GM19023 (cell line): ENCODE measurements around the gene FCSK.

ENCODE experiments used
- ATAC-seq: cut with Tn5 transposase; IDR thresholded peaks from one replicate; pipeline ENCODE4 v1.9.1; 2021; ENCODE audit warnings: mild to moderate bottlenecking, moderate library complexity; ENCODE audit not compliant: unreplicated experiment

FCSK gene

DNA sequence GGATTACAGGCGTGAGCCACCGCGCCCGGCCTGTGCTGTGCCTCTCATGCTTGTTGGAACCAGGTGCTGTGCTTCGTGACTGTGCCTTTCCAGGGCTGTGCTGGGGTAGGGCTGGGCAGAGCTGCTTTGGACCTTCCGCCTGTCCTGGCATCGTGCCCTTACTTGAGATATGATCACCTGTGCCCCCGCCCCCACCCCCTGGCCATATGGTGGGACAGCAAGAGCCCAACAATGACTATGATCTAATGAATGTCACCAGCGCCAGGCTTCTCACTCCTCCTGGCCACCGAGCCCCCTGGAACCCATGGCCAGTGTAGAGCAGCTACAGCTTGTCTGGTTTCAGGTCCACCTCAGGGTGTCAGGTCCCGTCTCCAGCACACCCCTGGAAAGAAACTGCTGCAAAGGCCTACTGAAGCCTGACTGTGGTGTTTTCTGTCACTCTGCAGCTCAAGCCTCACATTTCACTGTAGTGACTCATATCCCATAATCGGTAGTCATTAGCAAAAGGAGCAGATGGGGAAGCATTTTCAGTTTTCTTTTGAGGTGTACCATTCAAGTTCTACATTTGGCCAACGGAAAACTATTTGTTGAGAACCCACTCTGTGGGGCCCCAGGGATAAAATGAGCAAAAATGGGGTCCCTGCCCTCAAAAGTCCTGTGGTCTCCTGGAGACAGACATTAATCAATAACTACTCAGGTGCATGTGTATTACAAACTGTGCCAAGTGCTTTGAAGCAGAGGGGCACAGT is 22.1 kb downstream of the FCSK start:
- peak; percentile 90 for ATAC-seq

DNA sequence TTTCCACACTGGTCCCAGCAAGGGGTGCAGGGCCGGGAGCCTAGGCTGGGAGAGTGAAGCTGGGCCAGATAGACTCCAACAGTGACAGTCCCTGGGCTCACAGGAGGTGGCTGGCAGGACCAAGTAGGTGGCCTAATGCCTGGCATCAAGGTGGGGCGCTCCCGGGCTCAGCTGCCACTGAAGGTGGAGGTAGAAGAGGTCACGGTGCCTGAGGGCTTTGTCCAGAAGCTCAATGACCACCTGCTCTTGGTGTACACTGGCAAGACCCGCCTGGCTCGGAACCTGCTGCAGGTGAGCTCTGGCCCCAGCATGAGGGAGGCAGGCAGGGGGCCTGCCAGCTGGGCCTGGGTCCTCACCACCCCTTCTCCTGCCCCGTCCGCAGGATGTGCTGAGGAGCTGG is 23.8 kb downstream of the FCSK start:
- ATAC-seq = no peak

DNA sequence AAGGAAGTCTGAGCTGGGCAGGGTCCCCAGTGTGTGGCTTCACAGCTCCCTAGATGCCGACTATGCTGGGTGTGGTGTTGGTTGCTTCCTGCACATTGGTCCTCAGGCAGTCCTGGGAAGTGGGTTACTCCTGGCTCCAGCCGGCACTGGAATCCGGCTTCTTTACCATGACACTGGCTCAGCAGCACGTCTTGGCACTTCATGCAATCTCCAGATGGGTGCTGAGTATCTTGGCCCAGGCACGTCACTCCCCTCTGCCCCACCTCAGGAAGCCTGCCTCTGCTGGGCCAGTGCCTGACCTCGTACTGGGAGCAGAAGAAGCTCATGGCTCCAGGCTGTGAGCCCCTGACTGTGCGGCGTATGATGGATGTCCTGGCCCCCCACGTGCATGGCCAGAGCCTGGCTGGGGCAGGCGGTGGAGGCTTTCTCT is 24.5 kb downstream of the FCSK start:
- ATAC-seq = no peak

DNA sequence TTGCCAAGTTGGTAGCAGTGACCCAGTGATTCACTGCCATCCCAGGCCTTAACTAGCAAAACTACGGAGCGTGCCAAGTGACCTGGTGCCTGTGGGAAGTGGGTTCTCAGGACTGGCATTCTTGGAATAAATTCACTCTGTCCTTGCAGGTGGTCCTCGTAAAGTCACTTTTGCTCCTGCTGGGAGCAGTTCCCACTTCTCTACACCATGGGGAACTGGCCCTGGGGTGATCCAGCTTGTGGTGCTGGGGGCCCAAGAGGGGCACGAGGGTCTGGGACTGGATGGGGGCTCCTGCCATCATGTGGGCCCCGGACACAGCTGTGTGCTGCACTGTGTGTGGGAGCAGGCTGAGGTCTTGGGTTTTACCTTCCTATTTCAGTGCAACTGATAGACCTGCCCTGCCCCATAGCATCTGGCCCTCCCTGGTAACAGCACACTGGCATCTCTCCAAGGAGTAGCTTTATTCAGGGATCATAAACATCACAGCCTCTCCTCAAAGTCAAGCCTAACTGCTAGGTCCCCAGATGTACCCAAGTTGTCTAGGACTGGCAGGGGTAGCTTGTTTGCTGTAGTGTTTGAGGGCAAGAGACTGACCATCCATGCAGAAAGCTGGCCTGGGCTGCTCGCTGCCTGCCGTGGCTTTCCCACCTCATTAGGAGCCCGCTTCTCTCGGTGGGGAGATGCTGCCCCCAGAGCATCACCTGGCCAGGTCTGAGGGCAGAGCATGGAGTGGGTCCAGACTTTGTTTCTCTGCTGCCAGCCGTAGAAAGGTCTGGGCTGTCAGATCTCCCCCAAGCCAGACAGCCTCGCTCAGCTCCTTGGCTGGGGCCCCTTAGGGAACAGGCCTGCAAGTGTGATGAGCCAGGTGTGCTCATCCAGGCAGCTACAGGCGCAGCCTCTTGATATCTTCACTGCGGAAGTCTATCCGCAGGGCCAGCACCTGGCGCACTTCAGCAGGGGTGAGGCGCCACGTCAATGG is 26.0 kb downstream of the FCSK start:
- ATAC-seq = no peak

DNA sequence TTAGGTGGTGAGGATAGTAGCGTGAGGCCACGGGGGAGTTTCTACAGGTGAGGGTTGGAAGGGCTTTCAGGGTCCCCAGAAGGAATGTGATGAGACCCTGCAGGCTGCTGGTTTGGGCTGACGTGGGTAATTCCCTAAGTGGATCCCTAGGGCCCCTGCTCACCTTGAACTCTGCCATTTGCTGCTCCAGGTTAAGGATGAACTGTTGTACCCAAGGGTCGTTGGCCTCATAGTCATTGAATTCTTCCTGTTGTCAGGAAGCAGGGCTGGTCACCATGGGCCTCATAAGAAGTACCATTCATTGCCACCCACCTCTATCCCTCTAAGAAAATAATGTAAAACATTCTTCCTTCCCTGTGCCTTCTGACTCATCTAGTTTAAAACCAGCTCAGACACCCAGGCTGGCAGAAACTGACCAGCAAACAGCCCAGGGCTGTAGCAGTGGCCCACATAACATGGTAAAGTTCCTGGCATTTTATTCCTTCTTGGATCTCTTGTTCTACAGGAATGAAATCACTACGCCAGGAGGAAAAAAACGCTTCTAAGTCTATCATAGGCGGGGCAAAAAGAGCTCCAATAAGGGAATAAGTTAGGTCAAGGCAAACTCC is 27.6 kb downstream of the FCSK start:
- ATAC-seq = no peak

DNA sequence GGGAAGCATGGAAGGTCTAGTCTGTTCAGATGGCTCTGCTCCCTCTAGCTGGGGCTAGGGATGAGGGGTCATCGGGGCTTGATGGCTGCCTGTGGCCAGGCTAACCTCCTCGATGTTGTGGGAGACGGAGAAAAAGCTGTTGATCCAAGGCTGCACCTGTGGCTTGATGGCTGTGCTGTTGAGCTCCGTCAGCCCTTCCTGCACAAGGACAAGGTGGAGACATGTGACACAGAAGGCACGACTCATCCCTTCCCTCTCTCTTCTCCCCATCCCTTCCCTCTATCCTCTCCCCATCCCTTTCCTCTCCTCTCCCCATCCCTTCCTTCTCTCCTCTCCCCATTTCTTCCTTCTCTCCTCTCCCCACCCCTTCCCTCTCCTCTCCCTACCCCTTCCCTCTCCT is 28.2 kb downstream of the FCSK start:
- no peak for ATAC-seq

DNA sequence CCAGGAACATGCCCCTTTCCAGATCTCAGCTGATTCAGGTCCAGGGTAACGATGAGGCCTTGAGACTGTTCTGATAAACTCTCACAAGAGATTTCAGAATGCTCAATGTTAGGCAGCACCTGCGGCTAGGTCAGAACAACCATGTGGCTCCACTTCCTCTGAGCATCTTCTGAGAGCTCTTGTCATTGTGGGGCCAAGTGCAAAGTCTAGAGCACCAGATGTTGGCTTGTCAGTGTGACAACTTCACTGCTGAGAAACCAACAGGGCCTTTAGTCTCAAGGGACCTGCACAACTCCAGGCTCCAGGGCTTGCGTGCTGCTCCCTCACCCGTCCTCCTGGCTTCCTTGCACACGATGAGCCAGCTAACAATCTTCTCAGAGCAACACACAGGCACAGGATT is 29.0 kb downstream of the FCSK start:
- peak; percentile 55 for ATAC-seq

DNA sequence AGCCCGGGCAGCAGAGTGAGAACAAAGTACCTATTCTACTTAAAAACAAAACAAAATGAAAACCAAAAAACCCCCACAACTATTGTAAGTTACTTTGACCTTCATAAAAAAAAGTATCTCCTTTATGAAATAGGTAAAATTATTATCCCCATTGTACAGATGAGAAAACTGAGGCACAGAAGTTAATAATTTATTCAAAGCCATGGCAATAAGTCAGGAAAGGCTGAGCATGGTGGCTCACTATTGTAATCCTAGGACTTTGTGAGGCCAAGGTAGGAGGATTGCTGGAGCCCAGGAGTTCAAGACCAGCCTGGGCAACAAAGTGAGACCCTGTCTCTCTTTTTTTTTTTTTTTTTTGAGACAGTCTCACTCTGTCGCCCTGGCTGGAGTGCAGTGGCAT is 30.5 kb downstream of the FCSK start:
- ATAC-seq = no peak

DNA sequence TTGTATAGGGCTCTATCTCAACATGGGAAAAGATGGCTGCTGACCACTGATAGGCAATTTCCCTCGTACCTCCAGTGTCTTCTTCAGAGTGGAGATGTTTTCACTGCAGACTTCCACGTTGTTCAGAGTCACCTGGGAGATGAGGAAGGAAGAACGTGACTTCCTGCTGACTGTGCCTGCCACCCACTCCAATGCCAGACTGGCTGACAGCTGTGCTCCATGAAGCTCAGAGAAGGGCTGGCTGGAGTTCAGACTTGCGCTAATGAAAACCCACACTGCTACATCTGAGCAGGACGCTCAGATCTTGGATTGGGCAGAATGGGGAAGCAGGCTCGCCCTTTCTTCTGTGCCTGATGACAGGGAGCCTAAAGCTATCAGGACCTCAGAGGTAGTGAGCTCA is 35.9 kb downstream of the FCSK start:
- no peak for ATAC-seq

DNA sequence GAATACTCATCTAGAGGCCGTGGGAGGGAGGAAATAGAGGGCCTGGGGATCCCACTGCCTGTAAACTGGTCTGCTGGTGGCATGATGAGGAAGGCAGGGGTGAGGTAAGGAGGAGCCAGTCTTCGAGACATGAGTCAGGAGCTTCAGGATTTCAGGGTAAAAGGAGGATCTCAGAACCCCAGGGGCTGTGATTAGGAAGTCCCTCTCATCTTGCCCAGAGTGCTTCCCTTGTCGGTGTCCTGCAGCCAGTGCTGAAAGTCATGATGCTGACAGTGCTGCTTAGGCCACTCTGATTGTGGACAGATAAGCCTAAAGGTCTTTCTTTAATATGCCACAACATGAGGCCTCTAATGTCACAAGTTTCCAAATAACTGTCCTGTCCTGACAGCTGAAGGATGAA is 39.4 kb downstream of the FCSK start:
- ATAC-seq = no peak

DNA sequence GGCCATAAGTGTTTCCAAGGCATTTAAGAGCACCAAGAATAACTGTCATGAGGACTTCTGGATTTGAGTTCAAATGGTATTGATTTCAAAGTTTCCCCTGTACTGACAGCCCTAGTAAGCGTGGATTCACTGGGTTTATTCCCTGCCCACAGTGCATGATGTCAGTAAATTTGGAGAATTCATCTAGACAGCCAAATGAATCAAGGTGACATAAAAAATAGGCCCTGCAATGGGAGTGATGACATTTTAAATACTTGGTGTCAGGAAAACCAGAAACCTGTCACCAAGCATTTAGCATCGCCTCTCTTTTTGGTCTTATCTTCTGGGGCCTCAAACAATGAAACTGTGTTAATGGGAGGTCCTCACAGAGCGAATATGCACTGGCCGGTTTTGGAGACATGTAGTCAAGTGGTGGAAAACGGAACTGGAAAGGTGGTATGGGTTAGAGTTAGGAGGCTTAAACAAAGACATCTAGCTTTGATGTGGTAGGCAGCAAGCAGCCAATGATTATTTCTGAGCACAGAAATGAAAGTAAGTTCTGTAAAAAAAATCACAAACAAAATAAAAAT is 39.9 kb downstream of the FCSK start:
- no peak for ATAC-seq

DNA sequence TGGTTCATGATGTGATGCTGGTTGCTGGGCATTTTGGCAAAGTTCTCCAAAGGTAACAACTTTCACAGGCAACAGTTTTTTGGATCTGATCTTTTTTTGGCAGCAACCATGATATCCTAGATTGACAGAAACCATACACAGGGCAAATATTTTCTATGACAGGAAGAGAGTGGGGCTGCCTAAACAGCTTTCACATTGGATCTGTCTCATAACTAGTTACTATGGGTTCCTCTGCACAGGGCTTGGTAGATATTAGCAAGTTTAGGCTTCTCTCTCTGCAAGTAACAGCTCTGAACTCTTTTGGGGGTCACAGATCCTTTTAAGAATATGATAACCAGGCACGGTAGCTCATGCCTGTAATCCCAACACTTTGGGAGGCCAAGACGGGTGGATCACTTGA is 40.4 kb downstream of the FCSK start:
- ATAC-seq = no peak

DNA sequence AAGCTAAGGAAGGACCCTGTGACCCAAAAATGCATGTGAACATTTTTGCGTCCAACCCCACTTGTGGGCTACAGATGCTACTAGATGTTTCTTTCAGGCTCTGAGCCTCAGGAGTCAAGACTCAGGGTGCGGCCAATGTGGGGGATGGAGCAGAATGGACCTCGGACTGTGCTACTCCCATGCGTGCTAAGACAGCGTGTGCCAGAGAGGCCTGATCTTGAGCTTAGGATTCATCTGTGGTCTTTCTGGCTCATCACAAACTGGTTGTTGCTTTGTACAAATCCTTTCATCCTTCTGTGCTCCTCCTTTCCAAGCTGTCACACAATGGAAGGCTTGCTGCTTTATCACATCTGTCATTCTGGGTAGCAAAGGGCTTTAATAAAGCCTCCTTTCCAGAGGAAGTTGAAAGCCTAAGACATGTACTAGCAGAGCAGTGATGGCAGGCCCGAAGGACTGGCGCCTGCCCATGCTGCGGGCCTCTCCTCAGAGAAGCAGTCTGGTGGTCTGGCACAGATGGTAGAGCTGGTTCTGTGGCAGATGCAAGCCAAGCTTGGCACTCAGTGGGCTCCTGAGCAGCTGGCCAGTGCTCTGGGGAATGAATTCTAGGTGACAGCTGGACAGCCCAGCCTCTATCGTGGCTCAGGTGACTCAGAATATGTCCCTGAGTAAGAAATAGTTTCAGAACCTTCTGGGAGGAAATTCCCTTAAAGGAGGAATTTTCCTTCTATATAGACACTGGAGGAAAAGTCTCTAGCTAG is 41.2 kb downstream of the FCSK start:
- no peak for ATAC-seq

DNA sequence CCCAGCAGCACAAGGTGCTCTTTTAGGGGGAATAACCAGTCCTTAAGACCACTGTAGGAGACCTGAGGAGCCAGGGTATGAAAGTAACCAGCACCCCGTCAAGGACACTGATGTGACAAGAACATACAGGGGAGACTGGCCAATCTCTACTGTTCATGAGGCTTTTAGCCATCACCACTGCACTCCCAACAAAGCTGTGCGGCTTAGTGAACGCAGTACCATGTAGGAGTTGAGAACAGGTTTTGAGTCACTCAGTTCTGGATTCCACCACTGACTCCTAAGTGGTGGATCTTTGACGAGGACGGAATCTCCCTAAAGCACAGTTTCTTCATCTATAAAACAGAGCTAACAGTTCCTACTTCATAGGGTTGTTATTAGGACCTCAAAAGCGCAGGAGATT is 42.1 kb downstream of the FCSK start:
- ATAC-seq = peak; percentile 55

DNA sequence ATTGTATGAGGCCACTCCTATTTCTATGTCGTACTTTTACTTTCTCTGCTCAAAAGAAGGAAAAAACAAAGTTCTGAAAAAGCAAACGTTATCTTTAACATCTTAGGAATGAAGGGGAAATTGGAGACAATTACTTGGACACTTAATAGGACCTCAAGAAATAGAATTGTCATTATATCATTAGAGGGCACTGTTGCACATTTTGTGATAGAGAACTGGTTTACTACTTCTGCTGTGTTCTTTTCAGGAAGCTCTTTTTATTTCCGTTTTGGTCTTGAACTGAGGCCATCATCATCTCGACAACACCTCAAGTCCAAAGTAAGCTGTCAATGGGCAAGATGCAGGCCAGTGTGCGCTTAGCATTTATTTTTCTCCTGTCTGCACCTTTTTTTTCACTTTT is 54.4 kb downstream of the FCSK start:
- ATAC-seq = no peak

DNA sequence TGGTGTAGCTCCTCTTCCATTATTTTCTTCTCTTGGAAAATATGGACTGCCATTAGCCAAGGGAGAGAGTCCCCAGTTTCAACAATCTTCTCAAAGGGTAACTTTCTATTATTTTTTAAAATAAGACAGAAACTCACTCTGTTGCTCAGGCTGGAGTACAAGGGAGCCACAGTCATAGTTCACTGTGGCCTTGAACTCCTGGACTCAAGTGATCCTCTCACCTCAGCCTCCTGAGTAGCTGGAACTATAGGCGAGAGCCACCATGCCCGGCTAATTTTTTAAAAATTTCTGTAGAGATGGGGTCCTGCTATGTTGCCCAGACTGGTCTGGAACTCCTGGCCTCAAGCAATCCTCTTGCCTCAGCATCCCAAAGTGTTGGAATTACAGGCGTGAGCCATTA is 55.8 kb downstream of the FCSK start:
- ATAC-seq = no peak

DNA sequence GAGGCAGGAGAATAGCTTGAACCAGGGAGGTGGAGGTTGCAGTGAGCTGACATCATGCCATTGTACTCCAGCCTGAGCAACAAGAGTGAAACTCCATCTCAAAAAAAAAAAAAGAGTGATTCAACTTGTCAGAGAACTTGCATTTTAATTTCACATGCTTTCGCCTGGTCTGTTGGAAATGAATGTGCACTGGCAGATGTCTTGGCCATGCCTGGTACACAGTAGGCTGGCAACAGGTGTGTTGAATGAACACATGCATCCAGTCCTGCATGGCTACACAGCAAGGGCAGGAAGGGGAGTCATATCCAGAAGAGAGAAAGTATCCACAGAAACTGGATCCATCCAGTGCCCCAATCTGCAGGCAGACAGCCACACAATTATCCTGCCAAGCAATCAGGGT is 57.4 kb downstream of the FCSK start:
- ATAC-seq = no peak

DNA sequence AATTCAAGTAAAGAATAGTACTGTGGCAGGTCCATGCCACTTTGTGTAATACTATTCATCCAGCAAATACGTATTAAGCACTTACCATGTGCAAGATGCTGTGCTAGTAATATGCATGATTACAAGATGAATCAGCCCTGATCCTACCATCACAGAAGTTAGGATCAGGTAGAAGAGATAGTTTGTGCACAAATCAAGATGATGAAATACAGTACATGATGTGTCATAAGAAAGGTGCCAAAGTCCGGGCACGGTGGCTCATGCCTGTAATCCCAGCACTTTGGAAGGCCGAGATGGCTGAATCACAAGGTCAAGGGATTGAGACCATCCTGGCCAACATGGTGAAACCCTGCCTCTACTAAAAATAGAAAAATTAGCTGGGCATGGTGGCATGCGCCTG is 58.1 kb downstream of the FCSK start:
- no peak for ATAC-seq

DNA sequence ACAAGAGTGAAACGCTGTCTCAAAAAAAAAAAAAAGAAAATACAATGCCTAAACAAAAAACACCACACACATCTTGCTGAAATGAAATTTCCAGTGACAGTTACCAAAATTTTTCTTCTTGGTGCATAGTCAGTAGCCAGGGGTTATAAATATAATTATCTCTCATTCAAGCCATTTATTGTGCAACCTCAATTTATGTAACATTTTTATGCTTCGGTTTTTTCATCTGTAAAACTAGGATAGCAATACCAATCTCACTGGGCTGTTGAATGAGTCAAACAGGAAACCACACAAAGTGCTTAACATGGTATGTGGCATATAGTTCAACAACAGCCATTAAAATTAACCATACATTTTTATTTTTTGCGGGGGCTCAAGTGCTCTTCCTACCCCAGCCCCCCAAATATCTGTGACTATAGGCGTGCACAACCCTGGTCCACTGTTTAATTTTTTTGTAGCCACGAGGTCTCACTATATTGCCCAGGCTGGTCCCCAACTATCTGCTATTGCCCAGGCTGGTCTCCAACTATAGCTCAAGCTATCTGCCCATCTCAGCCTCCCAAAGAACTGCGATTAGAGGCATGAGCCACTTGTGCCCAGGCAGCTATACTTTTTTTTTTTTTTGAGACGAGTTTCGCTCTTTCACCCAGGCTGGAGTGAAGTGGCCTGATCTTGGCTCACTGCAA is 66.4 kb downstream of the FCSK start:
- no peak for ATAC-seq
